H7 (cell line): ENCODE measurements around the gene KSR2. TPM values are rescaled to one million over a fixed set of nuclear protein-coding genes. Genes with fewer than 3 reads are reported as not detected.

ENCODE experiments used
- DNase-seq: peaks from one replicate; pipeline ENCODE4 v3.0.0; 2012
- H3K27me3 ChIP-seq: 2 replicates; pipeline ENCODE4 v1.6.0; 2011; ENCODE audit warnings: mild to moderate bottlenecking, low read length; ENCODE audit not compliant: control insufficient read depth, insufficient read depth
- H3K36me3 ChIP-seq: replicated peaks from 2 replicates; pipeline ENCODE4 v1.5.1; 2011; ENCODE audit warnings: low read length; ENCODE audit not compliant: control insufficient read depth, insufficient read depth
- H3K4me3 ChIP-seq: 2 replicates; pipeline ENCODE4 v1.5.1; 2011; ENCODE audit warnings: low read depth, mild to moderate bottlenecking, control low read depth, low read length, moderate library complexity; ENCODE audit not compliant: insufficient read depth
- total RNA-seq: library from RNA; depleted of rRNA; stranded (reverse); fragments of >200 nt; shearing (Covaris generic); gene quantifications from 2 replicates; pipeline ENCODE4 v1.2.3, GENCODE V29; 2014

The KSR2 gene
- total RNA-seq, 1 experiment from 2014 or later, result 0.10 TPM

DNA sequence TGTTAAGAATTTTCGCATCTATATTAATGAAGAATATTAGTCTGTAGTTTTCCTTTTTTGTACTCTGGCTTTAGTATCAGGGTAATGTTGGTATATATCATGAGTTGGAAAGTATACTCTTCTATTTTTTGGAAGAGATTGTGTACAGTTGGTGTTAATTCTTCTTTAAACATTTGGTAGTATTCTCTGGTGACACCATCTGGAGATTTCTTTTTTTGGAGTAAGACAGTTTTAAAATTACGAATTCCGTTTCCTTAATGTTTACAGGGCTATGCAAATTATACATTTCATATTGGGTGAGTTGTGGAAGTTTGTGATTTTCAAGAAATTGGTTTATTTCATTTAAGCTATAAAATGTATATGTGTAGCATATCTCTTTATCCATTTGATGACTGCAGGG, 423.6 kb downstream of the KSR2 start:
- no peak for DNase-seq
- Histone ChIP-seq H3K36me3 (no peaks in the 10 kb centered on the region), H3K27me3 (no peaks in the 10 kb centered on the region), H3K4me3 (no peak overlapping the region)

- Histone ChIP-seq H3K27me3 (no peaks in the 10 kb centered on the region), H3K36me3 (no peaks in the 10 kb centered on the region), H3K4me3 (no peak overlapping the region)
- DNase-seq, result no peak
Observed at GRCh38 chr12:117540011-117540410, 428.8 kb downstream of the KSR2 start.

GRCh38 chr12:117538926-117539325, 429.9 kb downstream of the KSR2 start:
- H3K4me3 ChIP-seq, result no peak overlapping the region
- no peaks in the 10 kb centered on the region for H3K36me3 ChIP-seq
- DNase-seq, result no peak
- no peaks in the 10 kb centered on the region for H3K27me3 ChIP-seq

DNA sequence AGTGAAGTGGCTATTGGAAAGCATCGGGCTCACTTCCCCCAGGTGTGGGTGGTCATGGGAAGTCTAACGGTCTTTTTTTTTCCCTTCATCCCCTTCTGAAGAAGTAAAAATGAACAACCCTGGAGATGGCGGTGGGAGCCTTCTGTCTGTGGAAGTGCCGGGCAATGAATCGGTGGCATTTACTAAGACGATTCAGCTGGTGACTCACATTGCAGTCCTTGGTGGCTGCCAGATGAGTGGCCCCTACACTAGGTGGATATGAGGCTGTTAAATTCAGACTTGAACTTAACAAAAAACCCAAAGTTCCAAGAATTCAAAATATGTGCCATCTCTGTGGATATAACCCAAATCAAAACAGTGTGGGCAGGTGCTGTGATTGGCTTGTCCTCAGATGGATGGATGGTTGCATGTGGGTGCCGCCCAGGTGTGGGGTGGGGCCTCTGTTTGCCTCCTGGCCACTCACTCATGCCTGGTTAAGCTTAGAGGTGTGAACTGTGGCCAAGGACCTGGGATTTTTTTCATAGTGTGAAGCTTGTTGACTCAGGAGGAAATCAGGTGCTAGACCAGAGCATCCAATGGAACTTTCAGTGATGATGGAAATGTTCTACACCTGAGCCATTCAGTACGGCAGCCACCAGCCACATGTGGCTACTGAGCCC, 430.6 kb downstream of the KSR2 start:
- no peak for DNase-seq
- Histone ChIP-seq H3K4me3 (no peak overlapping the region), H3K36me3 (no peaks in the 10 kb centered on the region), H3K27me3 (no peaks in the 10 kb centered on the region)

- DNase-seq, result no peak
Observed at GRCh38 chr12:117533687-117534086, 435.1 kb downstream of the KSR2 start.

DNA sequence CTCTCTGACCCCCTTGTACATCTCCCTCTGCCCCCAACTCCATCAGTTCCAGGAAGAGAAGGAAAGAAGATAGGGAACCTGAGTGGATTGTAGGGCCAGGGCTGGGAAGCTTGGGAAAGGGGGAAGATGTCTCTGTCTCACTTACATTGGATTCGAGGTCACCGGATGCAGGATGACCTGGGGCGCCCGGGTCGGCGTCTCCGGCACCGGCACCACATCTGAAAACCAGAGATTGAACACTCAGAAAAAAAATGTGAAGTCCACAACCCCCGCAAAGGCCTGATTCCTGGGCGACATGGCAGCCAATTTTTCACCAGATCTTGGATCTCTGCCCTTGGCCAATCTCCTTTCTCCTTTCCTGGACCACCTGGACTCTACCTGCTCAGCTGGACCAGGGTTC, 438.0 kb downstream of the KSR2 start:
- DNase-seq, result no peak

More at GRCh38 chr12:117533687-117534086, 435.1 kb downstream of the KSR2 start:
- Histone ChIP-seq H3K4me3 (no peak overlapping the region), H3K27me3 (no peaks in the 10 kb centered on the region), H3K36me3 (no peaks in the 10 kb centered on the region)

DNA sequence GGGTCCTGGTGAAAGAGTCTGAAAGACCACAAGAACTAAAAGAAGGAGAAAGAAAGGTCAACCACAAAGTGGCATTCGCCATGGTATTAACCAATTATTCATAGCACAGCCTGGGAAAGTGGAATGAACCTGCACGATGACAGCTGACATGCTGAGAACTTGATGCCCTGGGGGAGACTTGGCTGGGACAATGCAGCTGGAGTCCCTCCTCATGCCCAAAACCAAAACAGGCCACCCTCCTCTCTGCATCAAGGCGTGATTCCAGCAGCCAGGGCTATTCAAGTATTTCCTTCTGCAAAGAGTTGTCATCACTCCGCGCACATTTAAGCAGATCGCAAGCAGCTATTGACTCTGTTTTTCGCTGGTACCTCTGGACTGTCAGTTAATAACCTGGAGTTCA, 440.3 kb downstream of the KSR2 start:
- no peak for DNase-seq
- Histone ChIP-seq H3K36me3 (no peaks in the 10 kb centered on the region), H3K4me3 (no peak overlapping the region), H3K27me3 (no peaks in the 10 kb centered on the region; the same call in 1 of the 2 replicates)

More for the DNA sequence above, 438.0 kb downstream of the KSR2 start:
- Histone ChIP-seq H3K27me3 (no peaks in the 10 kb centered on the region; the same call in 1 of the 2 replicates), H3K36me3 (no peaks in the 10 kb centered on the region), H3K4me3 (no peak overlapping the region)

- Histone ChIP-seq H3K4me3 (no peak overlapping the region), H3K27me3 (no peaks in the 10 kb centered on the region; the same call in 1 of the 2 replicates), H3K36me3 (no peaks in the 10 kb centered on the region)
- no peak for DNase-seq
Observed at GRCh38 chr12:117527479-117527855, 441.3 kb downstream of the KSR2 start.

DNA sequence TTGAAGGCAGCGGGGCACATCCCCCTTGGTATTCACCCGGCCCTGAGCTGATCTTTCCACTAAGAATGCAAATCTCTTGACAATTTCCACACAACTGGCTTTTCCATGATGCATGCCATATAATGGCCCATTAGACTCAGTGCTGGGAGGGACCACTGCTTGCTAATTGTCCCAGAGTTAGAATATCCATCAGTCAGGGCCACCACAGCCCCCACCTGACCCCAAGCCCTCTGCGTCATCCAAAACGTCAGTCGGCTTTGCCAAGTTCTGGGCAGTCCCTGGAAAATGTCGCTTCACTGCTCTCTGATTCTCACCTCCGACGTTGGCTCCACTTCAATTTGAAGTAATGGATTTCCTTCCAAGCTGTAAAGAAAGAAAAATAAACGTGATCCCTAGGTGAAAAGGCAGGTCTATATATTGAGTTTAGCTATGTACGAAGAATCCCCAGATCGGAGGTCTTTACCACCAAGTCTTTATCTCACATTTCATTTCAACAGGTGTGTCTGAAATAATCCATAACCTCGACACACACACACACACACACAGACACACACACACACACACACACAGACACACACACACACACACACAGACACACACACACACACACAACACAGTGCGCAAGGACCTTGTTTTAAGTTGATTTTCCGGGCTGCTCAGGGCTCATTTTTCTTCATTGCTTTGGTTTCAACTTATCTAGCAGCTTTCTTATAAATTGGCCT, 441.9 kb downstream of the KSR2 start:
- DNase-seq, result no peak
- no peak overlapping the region for H3K4me3 ChIP-seq
- H3K27me3 ChIP-seq, result no peaks in the 10 kb centered on the region; the same call in 1 of the 2 replicates
- no peaks in the 10 kb centered on the region for H3K36me3 ChIP-seq

GRCh38 chr12:117525766-117526165, 443.0 kb downstream of the KSR2 start:
- Histone ChIP-seq H3K27me3 (no peaks in the 10 kb centered on the region; the same call in 1 of the 2 replicates), H3K36me3 (no peaks in the 10 kb centered on the region), H3K4me3 (no peak overlapping the region)
- DNase-seq, result no peak

- H3K27me3 ChIP-seq, result no peaks in the 10 kb centered on the region; the same call in 1 of the 2 replicates
- no peaks in the 10 kb centered on the region for H3K36me3 ChIP-seq
- no peak for DNase-seq
- no peak overlapping the region for H3K4me3 ChIP-seq
Observed at GRCh38 chr12:117524806-117525205, 444.0 kb downstream of the KSR2 start.

GRCh38 chr12:117523971-117524370, 444.8 kb downstream of the KSR2 start:
- H3K27me3 ChIP-seq, result no peaks in the 10 kb centered on the region; the same call in 1 of the 2 replicates
- no peak for DNase-seq
- no peak overlapping the region for H3K4me3 ChIP-seq
- no peaks in the 10 kb centered on the region for H3K36me3 ChIP-seq

DNA sequence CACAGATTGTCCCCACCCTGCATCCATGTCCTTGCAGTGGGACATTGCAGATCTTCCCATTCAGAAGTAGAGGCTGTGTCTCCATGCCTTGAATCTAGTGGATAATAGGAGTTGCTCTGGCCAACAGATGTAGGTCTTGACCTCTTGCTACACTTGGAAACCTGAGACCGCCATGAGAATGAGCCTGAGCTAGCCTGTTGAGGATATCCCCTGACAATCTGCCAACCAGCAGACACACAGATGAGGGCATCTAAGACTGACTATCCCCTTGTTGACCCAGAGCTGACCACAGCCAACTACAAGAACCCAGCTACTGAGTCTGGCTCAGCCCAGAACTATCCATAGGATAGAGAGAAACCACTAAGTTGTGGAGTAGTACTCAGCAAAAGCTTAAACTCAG, 446.2 kb downstream of the KSR2 start:
- no peak for DNase-seq
- no peaks in the 10 kb centered on the region for H3K36me3 ChIP-seq
- no peak overlapping the region for H3K4me3 ChIP-seq
- H3K27me3 ChIP-seq, result no peaks in the 10 kb centered on the region

DNA sequence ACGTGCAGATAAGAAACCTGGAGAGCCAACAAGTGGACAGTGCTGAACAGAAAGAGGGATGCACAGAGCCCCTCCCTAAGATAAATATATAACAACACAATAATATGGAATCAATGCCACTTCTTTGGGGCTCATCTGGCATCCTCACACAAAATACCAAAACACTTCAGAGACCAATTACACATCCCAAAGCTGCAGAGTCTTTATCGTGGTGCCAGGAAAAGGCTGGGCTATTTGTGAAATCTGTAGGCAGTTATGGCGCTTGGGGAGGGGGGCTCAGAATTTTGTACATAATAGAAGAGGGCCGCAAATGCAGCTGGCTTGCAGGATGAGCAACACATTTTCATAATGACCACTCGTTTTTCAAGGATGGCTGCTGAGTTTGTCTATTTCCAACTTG, 446.9 kb downstream of the KSR2 start:
- Histone ChIP-seq H3K4me3 (no peak overlapping the region), H3K36me3 (no peaks in the 10 kb centered on the region), H3K27me3 (no peaks in the 10 kb centered on the region)
- no peak for DNase-seq

GRCh38 chr12:117521346-117521745, 447.4 kb downstream of the KSR2 start:
- Histone ChIP-seq H3K36me3 (no peaks in the 10 kb centered on the region), H3K4me3 (no peak overlapping the region), H3K27me3 (no peaks in the 10 kb centered on the region)
- DNase-seq, result no peak
